GM12878 (cell line): Measurements from ENCODE around the gene PPA1. TPM values are rescaled to one million over a fixed set of nuclear protein-coding genes. Genes with fewer than 3 reads are reported as not detected.

ENCODE experiments used
- ATAC-seq: fragments of 200-7000 bp; cut with Tn5 transposase; 3 replicates; pipeline ENCODE4 v1.9.1; 2020; ENCODE audit warnings: mild to moderate bottlenecking, moderate library complexity
- BruUV-seq: library from RNA; stranded (reverse); fragments of 400-500 nt; replicated peaks from 2 replicates; lab custom pipeline; 2021; lab: Mats Ljungman, UMichigan
- CTCF ChIA-PET: fragments of 300-600 bp; sonication (Branson Sonifier 250); formaldehyde crosslinking; extraction: SDS; loops from one replicate; lab custom pipeline; 2021; ENCODE audit warnings: inconsistent platforms; lab: Yijun Ruan, JAX
- POLR2A ChIA-PET: fragments of 350-600 bp; formaldehyde crosslinking; extraction: SDS; loops from one replicate; lab custom pipeline; 2021; ENCODE audit warnings: inconsistent platforms; lab: Charles Lee
- RAD21 ChIA-PET: fragments of 300-600 bp; sonication (Branson Sonifier 250); formaldehyde crosslinking; loops from one replicate; lab custom pipeline; 2023; ENCODE audit warnings: antibody characterized with exemption; ENCODE audit not compliant: unreplicated experiment; lab: Charles Lee
- SMC1A ChIA-PET: fragments of 300-600 bp; sonication (Branson Sonifier 250); formaldehyde crosslinking; loops from one replicate; lab custom pipeline; 2023; ENCODE audit not compliant: unreplicated experiment, uncharacterized antibody; lab: Charles Lee
- DNase-seq: peaks from one replicate; pipeline ENCODE4 v3.0.0-alpha.2; 2011; ENCODE audit warnings: low read depth, low spot score
- FAIRE-seq: peaks from 3 replicates; lab custom pipeline; 2011; peaks lifted over from hg19 to GRCh38; lab: Jason Lieb, UNC
- H2AFZ ChIP-seq: 2 replicates; pipeline ENCODE4 v1.6.0; 2011; ENCODE audit warnings: low read depth, low read length, control low read depth; ENCODE audit not compliant: control insufficient read depth
- H3K27ac ChIP-seq: 2 replicates; pipeline ENCODE4 v1.5.1; 2011; ENCODE audit warnings: control low read depth; ENCODE audit not compliant: control insufficient read depth, insufficient read depth
- H3K27me3 ChIP-seq, 2 experiments: replicated peaks in 1 of 2; 2 replicates each; pipeline versions ENCODE4 v1.6.0 to v1.6.1; 2011; ENCODE audit warnings: low read length in 1 of 2; ENCODE audit not compliant: control insufficient read depth in 2 of 2, insufficient read depth in 2 of 2
- H3K36me3 ChIP-seq, 2 experiments: 2 replicates each; pipeline ENCODE4 v1.5.1; 2011; ENCODE audit warnings: low read length in 1 of 2; ENCODE audit not compliant: control insufficient read depth in 2 of 2, insufficient read depth in 2 of 2
- H3K4me1 ChIP-seq: 2 replicates; pipeline ENCODE4 v1.6.1; 2011; ENCODE audit warnings: mild to moderate bottlenecking, low read length, moderate library complexity, mixed read lengths; ENCODE audit not compliant: control insufficient read depth, insufficient read depth
- H3K4me2 ChIP-seq: 2 replicates; pipeline ENCODE4 v1.6.0; 2011; ENCODE audit warnings: control low read depth; ENCODE audit not compliant: control insufficient read depth, insufficient read depth
- H3K4me3 ChIP-seq: fragments of 200-600 bp; sonication (generic); 2 replicates; pipeline ENCODE4 v1.5.1; 2016
- H3K79me2 ChIP-seq: 2 replicates; pipeline ENCODE4 v1.6.0; 2011; ENCODE audit warnings: low read length; ENCODE audit not compliant: control insufficient read depth, insufficient read depth
- H3K9ac ChIP-seq: 2 replicates; pipeline ENCODE4 v1.8.0; 2011; ENCODE audit warnings: low read length, control low read depth, mixed read lengths; ENCODE audit not compliant: control insufficient read depth, insufficient read depth
- H3K9me3 ChIP-seq: replicated peaks from 3 replicates; pipeline ENCODE4 v1.5.1; 2011; ENCODE audit warnings: mild to moderate bottlenecking, low read length; ENCODE audit not compliant: control insufficient read depth, insufficient read depth
- H4K20me1 ChIP-seq: 2 replicates; pipeline ENCODE4 v1.6.0; 2011; ENCODE audit not compliant: control insufficient read depth, insufficient read depth
- ATF7 ChIP-seq: fragments of 450-650 bp; IDR thresholded peaks from 2 replicates; pipeline ENCODE4 v1.6.1; 2016; ENCODE audit warnings: low read depth, mild to moderate bottlenecking
- KDM1A ChIP-seq: fragments of 200-600 bp; sonication (generic); IDR thresholded peaks from 2 replicates; pipeline ENCODE4 v1.6.1; 2016; ENCODE audit warnings: borderline replicate concordance
- WGBS: methylation state at CpG from one replicate; pipeline ENCODE4 v1.1.6; 2016; ENCODE audit warnings: low lambda C conversion rate; ENCODE audit not compliant: insufficient replicate concordance, insufficient coverage; ENCODE audit errors: missing lambda C conversion rate; 5-methylcytosine and 5-hydroxymethylcytosine counted together
- in situ Hi-C: fragments of 300-500 bp; cut with MboI; formaldehyde crosslinking; loops from 9 replicates; pipeline ENCODE4 v1.14.3; 2018; ENCODE audit warnings: mixed read lengths
- intact Hi-C: fragments of 100-400 bp; cut with micrococcal nuclease; formaldehyde crosslinking; loops from one replicate; pipeline ENCODE4 v1.14.2; 2022; ENCODE audit not compliant: unreplicated experiment
- polyA plus RNA-seq, 11 experiments: library from polyadenylated mRNA; depleted of rRNA in 4 of 11; unstranded in 6 of 11; stranded (reverse) in 5 of 11; fragments of >200 nt; fragmentation: Nextera tagmentation in 4 of 11; fragmentation: Illumina TruSeq in 1 of 11; extraction: Ambion mirVana in 4 of 11; extraction: Trizol in 1 of 11; gene quantifications; 1 replicate in 1 of 11; 2 replicates in 10 of 11; pipeline versions ENCODE4 v1.2.1 to v1.2.3, GENCODE V29; 2011 to 2016; ENCODE audit warnings: inconsistent platforms in 2 of 11, missing spikeins in 2 of 11, low read depth in 1 of 11
- total RNA-seq, 4 experiments: library from RNA; depleted of rRNA in 3 of 4; stranded (reverse); fragments of >200 nt in 3 of 4; fragmentation: Illumina TruSeq in 1 of 4; extraction: Trizol in 1 of 4; gene quantifications; 2 replicates each; pipeline versions ENCODE4 v1.2.1 to v1.2.3, GENCODE V29; 2013 to 2021
- TF ChIP-seq, protein P1 (sequence below): IDR thresholded peaks from 2 replicates; pipeline ENCODE4 v1.6.1; 2012; ENCODE audit warnings: improper control_type of control experiment, low read depth, low read length; ENCODE audit not compliant: insufficient replicate concordance
- TF ChIP-seq, protein P2 (sequence below): fragments of 450-650 bp; formaldehyde crosslinking; IDR thresholded peaks from 2 replicates; pipeline ENCODE4 v1.4.0; 2020; ENCODE audit warnings: mild to moderate bottlenecking, moderate library complexity

PPA1 gene
- total and polyA plus RNA-seq, 10 of the 15 experiments (the other 5 are each of a cell fraction or from before 2014, with no cell fraction given), result 224 to 452 (median 346) TPM

GRCh38 chr10:70191161-70191971 lies 41.9 kb downstream of the PPA1 start (continued):
- TF ChIP-seq, protein P1, sequence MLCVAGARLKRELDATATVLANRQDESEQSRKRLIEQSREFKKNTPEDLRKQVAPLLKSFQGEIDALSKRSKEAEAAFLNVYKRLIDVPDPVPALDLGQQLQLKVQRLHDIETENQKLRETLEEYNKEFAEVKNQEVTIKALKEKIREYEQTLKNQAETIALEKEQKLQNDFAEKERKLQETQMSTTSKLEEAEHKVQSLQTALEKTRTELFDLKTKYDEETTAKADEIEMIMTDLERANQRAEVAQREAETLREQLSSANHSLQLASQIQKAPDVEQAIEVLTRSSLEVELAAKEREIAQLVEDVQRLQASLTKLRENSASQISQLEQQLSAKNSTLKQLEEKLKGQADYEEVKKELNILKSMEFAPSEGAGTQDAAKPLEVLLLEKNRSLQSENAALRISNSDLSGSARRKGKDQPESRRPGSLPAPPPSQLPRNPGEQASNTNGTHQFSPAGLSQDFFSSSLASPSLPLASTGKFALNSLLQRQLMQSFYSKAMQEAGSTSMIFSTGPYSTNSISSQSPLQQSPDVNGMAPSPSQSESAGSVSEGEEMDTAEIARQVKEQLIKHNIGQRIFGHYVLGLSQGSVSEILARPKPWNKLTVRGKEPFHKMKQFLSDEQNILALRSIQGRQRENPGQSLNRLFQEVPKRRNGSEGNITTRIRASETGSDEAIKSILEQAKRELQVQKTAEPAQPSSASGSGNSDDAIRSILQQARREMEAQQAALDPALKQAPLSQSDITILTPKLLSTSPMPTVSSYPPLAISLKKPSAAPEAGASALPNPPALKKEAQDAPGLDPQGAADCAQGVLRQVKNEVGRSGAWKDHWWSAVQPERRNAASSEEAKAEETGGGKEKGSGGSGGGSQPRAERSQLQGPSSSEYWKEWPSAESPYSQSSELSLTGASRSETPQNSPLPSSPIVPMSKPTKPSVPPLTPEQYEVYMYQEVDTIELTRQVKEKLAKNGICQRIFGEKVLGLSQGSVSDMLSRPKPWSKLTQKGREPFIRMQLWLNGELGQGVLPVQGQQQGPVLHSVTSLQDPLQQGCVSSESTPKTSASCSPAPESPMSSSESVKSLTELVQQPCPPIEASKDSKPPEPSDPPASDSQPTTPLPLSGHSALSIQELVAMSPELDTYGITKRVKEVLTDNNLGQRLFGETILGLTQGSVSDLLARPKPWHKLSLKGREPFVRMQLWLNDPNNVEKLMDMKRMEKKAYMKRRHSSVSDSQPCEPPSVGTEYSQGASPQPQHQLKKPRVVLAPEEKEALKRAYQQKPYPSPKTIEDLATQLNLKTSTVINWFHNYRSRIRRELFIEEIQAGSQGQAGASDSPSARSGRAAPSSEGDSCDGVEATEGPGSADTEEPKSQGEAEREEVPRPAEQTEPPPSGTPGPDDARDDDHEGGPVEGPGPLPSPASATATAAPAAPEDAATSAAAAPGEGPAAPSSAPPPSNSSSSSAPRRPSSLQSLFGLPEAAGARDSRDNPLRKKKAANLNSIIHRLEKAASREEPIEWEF, result no peak

DNA sequence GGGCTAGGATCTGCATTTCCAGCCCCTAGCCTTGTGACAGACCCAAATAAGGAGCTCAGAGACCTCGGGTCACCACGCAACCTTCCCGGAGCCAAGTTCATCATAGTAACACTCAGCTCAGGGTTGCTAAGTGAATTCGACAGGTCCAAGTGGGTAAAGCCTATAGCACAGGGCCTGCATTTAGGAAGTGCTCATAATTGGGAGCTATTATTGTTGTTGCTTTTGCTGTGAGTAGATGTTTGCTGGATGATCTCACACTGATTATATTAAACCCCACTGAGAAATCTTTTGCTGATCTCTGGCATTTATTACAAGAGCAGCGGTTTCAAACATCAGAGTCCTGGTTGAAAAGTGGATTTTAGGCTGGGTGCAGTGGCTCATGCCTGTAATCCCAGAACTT lies 42.6 kb downstream of the PPA1 start:
- no TSS peak for BruUV-seq
- in situ Hi-C loops, result no loop called here
- Histone ChIP-seq H3K4me3 (no peak overlapping the region), H3K27me3 (no peaks in the 10 kb centered on the region), H3K4me2 (no peak overlapping the region), H3K4me1 (peaks cover 3% of the 10 kb centered on the region; the same call in 1 of the 2 replicates), H3K36me3 (no peaks in the 10 kb centered on the region), H3K9ac (no peak overlapping the region), H3K27ac (no peak overlapping the region), H3K9me3 (no peaks in the 10 kb centered on the region), H3K79me2 (no peaks in the 10 kb centered on the region), H4K20me1 (no peaks in the 10 kb centered on the region), H2AFZ (no peak overlapping the region)
- 76% methylated on average over 5 of the region's 5 CpGs for WGBS
- no peak for FAIRE-seq
- TF ChIP-seq KDM1A, result no peak
- no peak for TF ChIP-seq ATF7
- TF ChIP-seq, protein P2, sequence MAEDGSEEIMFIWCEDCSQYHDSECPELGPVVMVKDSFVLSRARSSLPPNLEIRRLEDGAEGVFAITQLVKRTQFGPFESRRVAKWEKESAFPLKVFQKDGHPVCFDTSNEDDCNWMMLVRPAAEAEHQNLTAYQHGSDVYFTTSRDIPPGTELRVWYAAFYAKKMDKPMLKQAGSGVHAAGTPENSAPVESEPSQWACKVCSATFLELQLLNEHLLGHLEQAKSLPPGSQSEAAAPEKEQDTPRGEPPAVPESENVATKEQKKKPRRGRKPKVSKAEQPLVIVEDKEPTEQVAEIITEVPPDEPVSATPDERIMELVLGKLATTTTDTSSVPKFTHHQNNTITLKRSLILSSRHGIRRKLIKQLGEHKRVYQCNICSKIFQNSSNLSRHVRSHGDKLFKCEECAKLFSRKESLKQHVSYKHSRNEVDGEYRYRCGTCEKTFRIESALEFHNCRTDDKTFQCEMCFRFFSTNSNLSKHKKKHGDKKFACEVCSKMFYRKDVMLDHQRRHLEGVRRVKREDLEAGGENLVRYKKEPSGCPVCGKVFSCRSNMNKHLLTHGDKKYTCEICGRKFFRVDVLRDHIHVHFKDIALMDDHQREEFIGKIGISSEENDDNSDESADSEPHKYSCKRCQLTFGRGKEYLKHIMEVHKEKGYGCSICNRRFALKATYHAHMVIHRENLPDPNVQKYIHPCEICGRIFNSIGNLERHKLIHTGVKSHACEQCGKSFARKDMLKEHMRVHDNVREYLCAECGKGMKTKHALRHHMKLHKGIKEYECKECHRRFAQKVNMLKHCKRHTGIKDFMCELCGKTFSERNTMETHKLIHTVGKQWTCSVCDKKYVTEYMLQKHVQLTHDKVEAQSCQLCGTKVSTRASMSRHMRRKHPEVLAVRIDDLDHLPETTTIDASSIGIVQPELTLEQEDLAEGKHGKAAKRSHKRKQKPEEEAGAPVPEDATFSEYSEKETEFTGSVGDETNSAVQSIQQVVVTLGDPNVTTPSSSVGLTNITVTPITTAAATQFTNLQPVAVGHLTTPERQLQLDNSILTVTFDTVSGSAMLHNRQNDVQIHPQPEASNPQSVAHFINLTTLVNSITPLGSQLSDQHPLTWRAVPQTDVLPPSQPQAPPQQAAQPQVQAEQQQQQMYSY, result no peak
- POLR2A ChIA-PET, result no interaction called here
- no peak for ATAC-seq
- intact Hi-C loops, result no loop called here
- SMC1A ChIA-PET, result interaction anchor here (1.1 kb wide), 2 partner anchors 10 to 12 kb away, joined by 3 to 4 read pairs; no protein-coding TSS in a partner anchor
- DNase-seq, result no peak
- RAD21 ChIA-PET, result no interaction called here
- CTCF ChIA-PET, result interaction anchor here (0.7 to 1.3 kb wide), 2 partner anchors 75 to 306 kb away, joined by 3 to 5 read pairs; no protein-coding TSS in a partner anchor
